SK-N-SH treated with all-trans-retinoic acid at 6 μM for 48 hours (cell line): ENCODE results near the gene TBC1D2B.
"Not testable (repeated sequence)": the region's sequence is repeated elsewhere in the genome, so short reads cannot be mapped to it uniquely, and the experiment has no call there.

ENCODE experiments used
- ATAC-seq: fragments of 200-7000 bp; cut with Tn5 transposase; 3 replicates; pipeline ENCODE4 v1.9.1; 2020; ENCODE audit warnings: mild to moderate bottlenecking, moderate library complexity
- ARNTL ChIP-seq: fragments of 450-650 bp; formaldehyde crosslinking; IDR thresholded peaks from 2 replicates; pipeline ENCODE4 v1.5.0; 2020; ENCODE audit warnings: low read depth, mild to moderate bottlenecking, moderate library complexity, borderline replicate concordance
- BACH2 ChIP-seq: fragments of 250-450 bp; sonication (Bioruptor Pico); IDR thresholded peaks from 2 replicates; pipeline ENCODE4 v1.9.0; 2021; ENCODE audit warnings: mild to moderate bottlenecking, borderline replicate concordance
- ISL1 ChIP-seq: fragments of 250-450 bp; sonication (Bioruptor Pico); IDR thresholded peaks from 2 replicates; pipeline ENCODE4 v2.1.2; 2022; ENCODE audit warnings: mild to moderate bottlenecking, moderate library complexity
- PPARA ChIP-seq: fragments of 250-450 bp; sonication (Bioruptor Pico); IDR thresholded peaks from 2 replicates; pipeline ENCODE4 v1.5.0; 2020; ENCODE audit warnings: mild to moderate bottlenecking, borderline replicate concordance
- TCF4 ChIP-seq: fragments of 250-450 bp; sonication (Bioruptor Pico); IDR thresholded peaks from 2 replicates; pipeline ENCODE4 v1.8.0; 2021; ENCODE audit warnings: mild to moderate bottlenecking, moderate library complexity, borderline replicate concordance
- TOX ChIP-seq: fragments of 250-450 bp; sonication (Bioruptor Pico); IDR thresholded peaks from 2 replicates; pipeline ENCODE4 v1.8.0; 2021; ENCODE audit warnings: mild to moderate bottlenecking, moderate library complexity, borderline replicate concordance
- ZC3H10 ChIP-seq: fragments of 250-450 bp; sonication (Bioruptor Pico); IDR thresholded peaks from 2 replicates; pipeline ENCODE4 v1.5.1; 2021; ENCODE audit warnings: mild to moderate bottlenecking, moderate library complexity
- ZFP3 ChIP-seq: fragments of 250-450 bp; sonication (Bioruptor Pico); IDR thresholded peaks from 2 replicates; pipeline ENCODE4 v1.5.0; 2020; ENCODE audit warnings: mild to moderate bottlenecking, moderate library complexity
- ZNF565 ChIP-seq: fragments of 450-650 bp; formaldehyde crosslinking; conservative IDR thresholded peaks from 2 replicates; pipeline ENCODE4 v1.5.0; 2020; ENCODE audit warnings: low read depth, mild to moderate bottlenecking, moderate library complexity
- ZNF70 ChIP-seq: fragments of 450-650 bp; formaldehyde crosslinking; IDR thresholded peaks from 2 replicates; pipeline ENCODE4 v1.5.0; 2020; ENCODE audit warnings: mild to moderate bottlenecking, moderate library complexity
- TF ChIP-seq, protein P1 (sequence below): fragments of 250-450 bp; sonication (Bioruptor Pico); IDR thresholded peaks from 2 replicates; pipeline ENCODE4 v1.8.0; 2020; ENCODE audit warnings: mild to moderate bottlenecking, moderate library complexity, borderline replicate concordance
- TF ChIP-seq, protein P2 (sequence below): fragments of 250-450 bp; sonication (Bioruptor Pico); IDR thresholded peaks from 2 replicates; pipeline ENCODE4 v1.5.0; 2020; ENCODE audit warnings: mild to moderate bottlenecking, moderate library complexity
- TF ChIP-seq, protein P3 (sequence below): fragments of 250-450 bp; sonication (Bioruptor Pico); IDR thresholded peaks from 2 replicates; pipeline ENCODE4 v1.5.1; 2021; ENCODE audit warnings: mild to moderate bottlenecking, moderate library complexity

The TBC1D2B gene

DNA sequence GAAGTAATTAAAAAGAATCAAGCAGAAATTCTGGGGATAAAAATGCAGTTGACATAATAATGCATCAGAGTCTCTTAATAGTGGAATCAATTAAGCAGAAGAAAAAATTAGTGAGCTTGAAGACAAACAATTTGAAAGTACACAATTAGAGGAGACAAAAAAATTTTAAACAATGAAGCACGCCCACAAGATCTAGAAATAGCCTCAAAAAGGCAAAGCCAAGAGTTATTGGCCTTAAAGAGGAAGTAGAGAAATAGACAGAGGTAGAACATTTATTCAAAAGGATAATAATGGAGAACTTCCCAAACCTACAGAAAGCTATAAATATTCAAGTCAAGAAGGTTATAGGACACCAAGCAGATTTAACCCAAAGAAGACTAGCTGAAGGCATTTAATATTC lies 113.3 kb downstream of the TBC1D2B start:
- no peak for ATAC-seq
- TF ChIP-seq PPARA (CRISPR knock-in tag) = no peak
- no peak for TF ChIP-seq ZFP3
- TF ChIP-seq, protein P1, sequence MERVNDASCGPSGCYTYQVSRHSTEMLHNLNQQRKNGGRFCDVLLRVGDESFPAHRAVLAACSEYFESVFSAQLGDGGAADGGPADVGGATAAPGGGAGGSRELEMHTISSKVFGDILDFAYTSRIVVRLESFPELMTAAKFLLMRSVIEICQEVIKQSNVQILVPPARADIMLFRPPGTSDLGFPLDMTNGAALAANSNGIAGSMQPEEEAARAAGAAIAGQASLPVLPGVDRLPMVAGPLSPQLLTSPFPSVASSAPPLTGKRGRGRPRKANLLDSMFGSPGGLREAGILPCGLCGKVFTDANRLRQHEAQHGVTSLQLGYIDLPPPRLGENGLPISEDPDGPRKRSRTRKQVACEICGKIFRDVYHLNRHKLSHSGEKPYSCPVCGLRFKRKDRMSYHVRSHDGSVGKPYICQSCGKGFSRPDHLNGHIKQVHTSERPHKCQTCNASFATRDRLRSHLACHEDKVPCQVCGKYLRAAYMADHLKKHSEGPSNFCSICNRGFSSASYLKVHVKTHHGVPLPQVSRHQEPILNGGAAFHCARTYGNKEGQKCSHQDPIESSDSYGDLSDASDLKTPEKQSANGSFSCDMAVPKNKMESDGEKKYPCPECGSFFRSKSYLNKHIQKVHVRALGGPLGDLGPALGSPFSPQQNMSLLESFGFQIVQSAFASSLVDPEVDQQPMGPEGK = no peak
- no peak for TF ChIP-seq TOX (CRISPR knock-in tag)
- TF ChIP-seq, protein P2, sequence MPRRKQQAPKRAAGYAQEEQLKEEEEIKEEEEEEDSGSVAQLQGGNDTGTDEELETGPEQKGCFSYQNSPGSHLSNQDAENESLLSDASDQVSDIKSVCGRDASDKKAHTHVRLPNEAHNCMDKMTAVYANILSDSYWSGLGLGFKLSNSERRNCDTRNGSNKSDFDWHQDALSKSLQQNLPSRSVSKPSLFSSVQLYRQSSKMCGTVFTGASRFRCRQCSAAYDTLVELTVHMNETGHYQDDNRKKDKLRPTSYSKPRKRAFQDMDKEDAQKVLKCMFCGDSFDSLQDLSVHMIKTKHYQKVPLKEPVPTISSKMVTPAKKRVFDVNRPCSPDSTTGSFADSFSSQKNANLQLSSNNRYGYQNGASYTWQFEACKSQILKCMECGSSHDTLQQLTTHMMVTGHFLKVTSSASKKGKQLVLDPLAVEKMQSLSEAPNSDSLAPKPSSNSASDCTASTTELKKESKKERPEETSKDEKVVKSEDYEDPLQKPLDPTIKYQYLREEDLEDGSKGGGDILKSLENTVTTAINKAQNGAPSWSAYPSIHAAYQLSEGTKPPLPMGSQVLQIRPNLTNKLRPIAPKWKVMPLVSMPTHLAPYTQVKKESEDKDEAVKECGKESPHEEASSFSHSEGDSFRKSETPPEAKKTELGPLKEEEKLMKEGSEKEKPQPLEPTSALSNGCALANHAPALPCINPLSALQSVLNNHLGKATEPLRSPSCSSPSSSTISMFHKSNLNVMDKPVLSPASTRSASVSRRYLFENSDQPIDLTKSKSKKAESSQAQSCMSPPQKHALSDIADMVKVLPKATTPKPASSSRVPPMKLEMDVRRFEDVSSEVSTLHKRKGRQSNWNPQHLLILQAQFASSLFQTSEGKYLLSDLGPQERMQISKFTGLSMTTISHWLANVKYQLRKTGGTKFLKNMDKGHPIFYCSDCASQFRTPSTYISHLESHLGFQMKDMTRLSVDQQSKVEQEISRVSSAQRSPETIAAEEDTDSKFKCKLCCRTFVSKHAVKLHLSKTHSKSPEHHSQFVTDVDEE = no peak
- TF ChIP-seq ZNF70 (CRISPR knock-in tag) = no peak
- TF ChIP-seq ISL1 (CRISPR knock-in tag) = no peak
- TF ChIP-seq ZNF565 (CRISPR knock-in tag) = no peak
- TF ChIP-seq, protein P3, sequence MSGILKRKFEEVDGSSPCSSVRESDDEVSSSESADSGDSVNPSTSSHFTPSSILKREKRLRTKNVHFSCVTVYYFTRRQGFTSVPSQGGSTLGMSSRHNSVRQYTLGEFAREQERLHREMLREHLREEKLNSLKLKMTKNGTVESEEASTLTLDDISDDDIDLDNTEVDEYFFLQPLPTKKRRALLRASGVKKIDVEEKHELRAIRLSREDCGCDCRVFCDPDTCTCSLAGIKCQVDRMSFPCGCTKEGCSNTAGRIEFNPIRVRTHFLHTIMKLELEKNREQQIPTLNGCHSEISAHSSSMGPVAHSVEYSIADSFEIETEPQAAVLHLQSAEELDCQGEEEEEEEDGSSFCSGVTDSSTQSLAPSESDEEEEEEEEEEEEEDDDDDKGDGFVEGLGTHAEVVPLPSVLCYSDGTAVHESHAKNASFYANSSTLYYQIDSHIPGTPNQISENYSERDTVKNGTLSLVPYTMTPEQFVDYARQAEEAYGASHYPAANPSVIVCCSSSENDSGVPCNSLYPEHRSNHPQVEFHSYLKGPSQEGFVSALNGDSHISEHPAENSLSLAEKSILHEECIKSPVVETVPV (CRISPR knock-in tag) = no peak
- no peak for TF ChIP-seq ZC3H10 (CRISPR knock-in tag)
- TF ChIP-seq ARNTL = no peak
- TF ChIP-seq, all 23 proteins: peak for 0

DNA sequence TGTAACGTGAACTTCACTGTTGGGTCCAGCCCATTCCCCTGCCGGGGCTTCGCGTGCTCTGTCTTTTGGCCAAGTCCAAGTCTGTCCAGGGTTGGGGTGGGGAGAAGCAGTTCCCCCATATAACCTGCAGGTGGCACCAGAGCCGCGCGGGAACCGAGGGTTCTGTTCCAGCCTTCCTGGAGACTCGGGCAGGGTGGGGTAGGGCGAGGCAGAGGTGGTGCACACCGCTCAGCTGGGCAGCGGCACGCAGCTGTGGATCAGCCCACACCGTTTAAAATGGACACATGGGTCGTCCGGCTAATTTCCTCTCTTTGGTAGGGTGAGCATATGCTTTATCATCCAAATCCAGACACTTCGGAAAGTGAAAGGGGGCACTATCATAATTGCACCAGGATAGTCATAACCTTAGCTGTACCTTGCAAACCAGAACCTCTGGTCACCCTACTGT lies 118.1 kb downstream of the TBC1D2B start:
- TF ChIP-seq ZNF565 (CRISPR knock-in tag) (no peak), TCF4 (no peak), ZC3H10 (CRISPR knock-in tag) (no peak), BACH2 (CRISPR knock-in tag) (no peak)
- TF ChIP-seq, protein P2 = 0 out of 2 replicates have a peak, but pooled peaks have one; percentile 26
- peak; percentile 99 for ATAC-seq

DNA sequence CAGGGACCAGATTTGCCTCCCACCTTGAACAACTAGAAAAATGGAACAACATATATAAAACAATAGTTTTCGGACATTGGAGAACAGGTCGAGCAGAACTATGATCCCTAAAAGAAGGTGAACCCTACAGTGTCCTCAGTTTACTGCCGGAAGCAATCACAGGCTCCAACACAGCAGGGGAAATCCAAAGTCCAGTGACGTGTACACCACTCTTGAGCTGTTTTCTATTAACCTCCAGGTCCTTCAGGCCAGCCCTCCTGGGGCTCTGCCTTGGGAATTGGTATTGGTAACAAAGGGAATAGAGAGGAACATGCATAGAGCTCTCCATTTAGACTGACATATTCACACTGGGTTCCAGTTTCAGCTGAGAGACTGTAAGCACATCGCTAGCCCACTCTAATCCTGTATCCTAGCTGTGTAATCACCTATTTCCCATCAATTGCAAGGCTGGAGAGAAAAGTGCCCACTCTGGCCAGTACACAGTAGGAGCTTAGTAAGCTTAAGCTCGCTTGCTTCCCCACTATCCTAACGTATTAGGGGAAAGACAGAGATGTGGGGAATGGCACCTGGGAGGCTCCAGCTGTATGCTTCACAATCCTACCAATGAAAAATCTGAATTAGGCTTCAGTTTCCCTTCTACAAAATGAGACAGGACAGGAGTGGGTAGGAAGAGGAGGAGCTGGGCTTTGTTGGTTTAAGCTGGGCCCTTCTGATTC lies 118.6 kb downstream of the TBC1D2B start:
- peak; percentile 40 for ATAC-seq

DNA sequence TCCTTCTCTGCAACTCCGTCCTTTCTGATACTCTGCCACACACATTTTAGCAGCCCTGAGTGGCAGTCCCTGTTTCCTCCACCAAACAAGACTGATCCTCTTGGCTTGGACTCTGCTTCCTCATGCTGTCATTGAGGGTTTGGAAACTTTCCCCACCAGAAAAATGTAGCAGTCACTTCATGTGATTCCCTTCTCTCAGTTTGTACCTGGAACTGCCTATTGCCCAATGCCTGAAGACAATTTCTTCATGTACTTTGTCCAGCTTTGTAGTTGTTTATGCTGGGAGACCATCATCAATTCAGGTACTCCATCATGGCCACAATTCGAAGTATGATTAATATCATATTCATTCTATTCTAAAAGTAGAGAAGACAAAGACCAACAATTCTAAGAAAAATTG lies 119.5 kb downstream of the TBC1D2B start:
- not testable (repeated sequence) for ATAC-seq

DNA sequence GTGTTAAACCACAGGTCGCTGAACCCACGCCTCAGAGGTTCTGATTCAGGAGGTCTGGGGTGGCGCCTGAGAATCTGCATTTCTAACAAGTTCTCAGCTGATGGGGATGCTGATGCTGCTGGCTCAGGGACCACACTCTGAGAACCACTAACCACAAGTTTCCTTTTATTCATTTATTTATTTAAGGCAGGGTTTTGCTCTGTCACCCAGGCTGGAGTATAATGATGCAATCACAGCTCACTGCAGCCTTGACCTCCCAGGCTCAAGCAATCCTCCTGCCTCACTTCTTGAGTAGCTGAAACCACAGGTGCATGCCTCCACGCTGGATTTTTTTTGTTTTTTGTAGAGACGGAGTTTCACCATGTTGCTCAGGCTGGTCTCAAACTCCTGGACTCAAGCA lies 123.6 kb downstream of the TBC1D2B start:
- not testable (repeated sequence) for ATAC-seq

DNA sequence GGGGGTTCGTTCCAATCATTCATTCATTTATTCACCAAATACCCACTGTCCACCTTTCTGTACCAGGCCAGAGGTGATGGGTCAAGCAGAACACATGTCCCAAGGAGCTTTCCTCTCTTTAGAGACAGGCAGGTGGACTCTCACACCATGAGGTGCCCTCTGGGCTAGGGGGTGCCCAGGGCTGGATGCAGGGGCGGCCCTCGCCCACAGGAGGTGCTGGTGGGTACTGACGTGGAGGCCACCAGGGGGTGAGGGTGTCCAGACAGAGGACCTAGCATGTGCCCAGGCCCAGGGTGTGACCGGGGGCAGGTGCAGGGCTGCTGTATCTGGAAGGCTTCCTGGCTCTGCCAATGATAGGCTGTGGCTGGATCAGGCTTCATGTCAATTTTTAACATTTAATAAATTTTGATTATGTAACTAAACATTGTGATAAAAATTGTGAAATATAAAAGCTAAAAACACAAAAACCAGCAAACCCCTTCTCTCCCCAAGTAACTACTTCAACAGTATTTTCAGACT lies 124.5 kb downstream of the TBC1D2B start:
- ATAC-seq = peak; percentile 39; the same call in 1 of the 3 replicates

DNA sequence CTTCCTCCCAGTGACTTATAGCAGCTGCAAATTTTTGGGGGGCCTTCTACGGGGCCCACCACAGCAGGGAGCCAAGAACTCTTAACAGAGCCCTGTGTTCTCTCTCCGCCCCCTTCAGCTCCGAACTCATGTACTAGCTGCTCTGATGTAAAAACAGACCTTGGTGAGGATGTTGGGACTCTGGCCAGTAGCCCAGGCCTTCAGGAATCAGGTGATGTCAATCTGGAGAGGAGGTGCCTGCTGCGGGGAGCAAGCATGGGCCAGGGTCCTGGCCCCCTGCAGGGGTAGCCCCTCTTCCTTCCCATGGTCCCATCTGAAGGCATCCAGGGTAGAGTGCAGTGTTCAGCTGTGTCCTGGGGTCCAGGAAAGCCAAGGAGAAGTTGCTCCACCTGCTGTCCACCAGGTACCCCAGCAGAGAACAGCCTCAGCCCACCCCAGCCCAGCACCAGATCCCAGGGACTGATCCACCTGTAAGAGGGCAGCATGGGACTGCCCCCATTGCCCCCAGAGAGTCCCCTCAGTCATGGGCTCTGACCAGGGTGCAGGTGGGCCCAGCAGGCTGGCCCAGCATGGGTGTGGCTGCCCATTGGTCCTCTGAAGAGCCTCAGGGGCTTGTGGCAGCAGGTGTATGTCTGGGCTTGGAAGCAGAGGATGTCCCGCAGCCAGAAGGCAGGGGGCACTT lies 126.3 kb downstream of the TBC1D2B start:
- ATAC-seq = not testable (repeated sequence)

DNA sequence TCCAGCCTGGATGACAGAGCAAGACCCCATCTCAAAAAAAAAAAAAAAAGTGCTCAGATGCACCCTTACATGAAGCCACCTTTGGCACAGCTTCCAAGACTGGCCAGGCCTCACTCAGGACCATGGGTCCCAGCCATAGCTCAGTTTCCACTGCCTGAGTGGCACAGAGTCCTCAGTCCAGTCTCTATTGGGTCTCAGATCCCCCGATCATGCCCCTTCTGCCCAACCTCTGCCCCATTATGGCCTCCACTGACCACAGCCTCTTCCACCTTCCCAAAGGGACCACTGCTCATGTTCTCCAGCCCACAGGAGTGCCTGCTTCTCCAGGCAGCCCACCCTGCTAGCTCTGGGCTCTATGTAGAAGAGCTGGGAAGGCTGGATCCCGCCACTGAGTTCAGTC lies 127.0 kb downstream of the TBC1D2B start:
- ATAC-seq = not testable (repeated sequence)
